ENCODE results near the gene ALG2.
"Not testable (repeated sequence)": the region's sequence is repeated elsewhere in the genome, so short reads cannot be mapped to it uniquely, and the experiment has no call there.

Gene ALG2

DNA sequence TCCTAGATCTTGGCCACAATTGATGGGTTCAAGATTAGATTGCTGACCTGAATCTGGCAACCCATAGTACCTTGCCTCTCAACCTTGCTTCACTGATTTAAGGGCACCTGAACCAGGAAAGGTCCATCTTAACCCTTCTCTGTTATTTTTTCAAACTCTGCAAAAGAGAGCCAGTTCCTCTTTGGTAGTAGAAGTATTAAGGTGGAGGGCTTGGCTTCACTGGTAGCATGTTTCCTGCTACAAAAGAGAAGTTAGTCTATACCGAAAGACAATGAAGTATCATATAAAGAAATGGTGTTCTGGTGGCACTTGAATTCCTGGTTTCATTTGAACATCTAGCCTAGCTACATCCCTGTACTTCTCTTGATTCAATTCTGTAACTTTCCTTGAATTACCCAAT lies 8.5 kb downstream of the ALG2 start:
- TF ChIP-seq, protein P1, sequence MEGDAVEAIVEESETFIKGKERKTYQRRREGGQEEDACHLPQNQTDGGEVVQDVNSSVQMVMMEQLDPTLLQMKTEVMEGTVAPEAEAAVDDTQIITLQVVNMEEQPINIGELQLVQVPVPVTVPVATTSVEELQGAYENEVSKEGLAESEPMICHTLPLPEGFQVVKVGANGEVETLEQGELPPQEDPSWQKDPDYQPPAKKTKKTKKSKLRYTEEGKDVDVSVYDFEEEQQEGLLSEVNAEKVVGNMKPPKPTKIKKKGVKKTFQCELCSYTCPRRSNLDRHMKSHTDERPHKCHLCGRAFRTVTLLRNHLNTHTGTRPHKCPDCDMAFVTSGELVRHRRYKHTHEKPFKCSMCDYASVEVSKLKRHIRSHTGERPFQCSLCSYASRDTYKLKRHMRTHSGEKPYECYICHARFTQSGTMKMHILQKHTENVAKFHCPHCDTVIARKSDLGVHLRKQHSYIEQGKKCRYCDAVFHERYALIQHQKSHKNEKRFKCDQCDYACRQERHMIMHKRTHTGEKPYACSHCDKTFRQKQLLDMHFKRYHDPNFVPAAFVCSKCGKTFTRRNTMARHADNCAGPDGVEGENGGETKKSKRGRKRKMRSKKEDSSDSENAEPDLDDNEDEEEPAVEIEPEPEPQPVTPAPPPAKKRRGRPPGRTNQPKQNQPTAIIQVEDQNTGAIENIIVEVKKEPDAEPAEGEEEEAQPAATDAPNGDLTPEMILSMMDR (IDR thresholded peaks at IDR 0.05; ENCODE audit: low read length, missing control alignments): no peak
- DNase-seq (ENCODE audit: low read depth): no peak
- no peak overlapping the region for H3K4me3 ChIP-seq (replicated peaks; ENCODE audit: low read depth, low read length)

DNA sequence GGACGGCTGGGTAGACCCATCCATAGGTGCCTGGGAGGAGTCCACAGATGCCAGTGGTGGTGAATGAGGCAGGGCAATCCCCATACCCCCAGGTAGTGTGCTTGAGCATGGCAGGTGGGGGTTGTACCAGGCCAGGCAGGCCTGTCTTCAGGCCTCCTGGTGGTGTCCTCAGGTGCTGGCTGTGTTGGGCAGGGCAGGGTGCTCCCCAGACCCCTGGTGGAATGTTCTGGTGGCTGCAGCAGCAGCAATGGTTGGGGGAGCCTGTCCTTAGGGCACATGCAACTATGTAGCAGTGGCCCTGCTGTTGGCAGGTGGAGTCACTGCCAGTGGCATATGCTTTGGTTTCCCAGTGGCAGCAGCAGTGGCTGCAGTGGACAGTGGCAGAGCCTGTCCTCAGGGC lies 10.0 kb downstream of the ALG2 start:
- no peak overlapping the region for H3K4me3 ChIP-seq (replicated peaks; ENCODE audit: low read depth, low read length)
- TF ChIP-seq, protein P1 (IDR thresholded peaks at IDR 0.05; ENCODE audit: low read length, missing control alignments): no peak
- no peak for DNase-seq (ENCODE audit: low read depth)

DNA sequence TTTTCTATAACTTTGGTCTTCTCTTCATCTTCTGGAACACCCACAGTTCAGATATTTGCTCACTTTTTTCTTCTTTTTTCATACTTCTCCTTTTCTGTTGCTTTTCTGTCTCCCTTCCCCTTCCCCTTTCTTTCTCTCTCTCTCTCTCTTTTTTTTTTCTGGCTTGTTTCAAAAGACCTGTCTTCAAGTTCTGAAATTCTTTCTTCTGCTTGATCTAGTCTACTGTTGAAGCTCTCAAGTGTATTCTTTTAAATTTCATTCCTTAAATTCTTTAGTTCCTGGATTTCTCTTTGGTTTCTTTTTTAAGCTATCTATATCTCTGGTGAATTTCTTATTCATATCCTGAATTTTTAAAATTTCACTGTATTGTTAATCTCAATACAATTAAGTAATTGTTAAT lies 11.2 kb downstream of the ALG2 start:
- no peak for DNase-seq (ENCODE audit: low read depth)
- TF ChIP-seq, protein P1 (IDR thresholded peaks at IDR 0.05; ENCODE audit: low read length, missing control alignments): no peak
- H3K4me3 ChIP-seq (replicated peaks; ENCODE audit: low read depth, low read length): no peak overlapping the region

DNA sequence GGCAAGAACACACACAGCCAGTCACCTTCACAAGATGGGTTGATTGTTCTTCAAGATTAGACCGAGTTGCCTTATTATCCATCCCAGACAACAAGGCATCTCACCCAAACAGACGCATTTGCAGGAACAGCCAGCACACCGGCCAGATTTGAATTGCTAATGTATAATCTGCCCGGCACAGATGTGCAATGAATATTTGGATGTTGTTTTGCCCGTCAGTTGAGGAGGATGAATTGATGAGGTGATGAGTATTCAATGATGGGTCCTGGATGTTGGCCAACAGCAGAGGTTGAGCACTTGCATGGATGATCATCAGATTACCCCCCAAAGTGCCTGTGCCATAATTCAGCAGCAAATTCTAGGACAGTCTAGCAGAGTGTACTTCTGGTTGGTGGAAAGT lies 20.1 kb downstream of the ALG2 start:
- TF ChIP-seq, protein P1 (IDR thresholded peaks at IDR 0.05; ENCODE audit: low read length, missing control alignments): no peak
- DNase-seq (ENCODE audit: low read depth): no peak
- no peak overlapping the region for H3K4me3 ChIP-seq (replicated peaks; ENCODE audit: low read depth, low read length)

DNA sequence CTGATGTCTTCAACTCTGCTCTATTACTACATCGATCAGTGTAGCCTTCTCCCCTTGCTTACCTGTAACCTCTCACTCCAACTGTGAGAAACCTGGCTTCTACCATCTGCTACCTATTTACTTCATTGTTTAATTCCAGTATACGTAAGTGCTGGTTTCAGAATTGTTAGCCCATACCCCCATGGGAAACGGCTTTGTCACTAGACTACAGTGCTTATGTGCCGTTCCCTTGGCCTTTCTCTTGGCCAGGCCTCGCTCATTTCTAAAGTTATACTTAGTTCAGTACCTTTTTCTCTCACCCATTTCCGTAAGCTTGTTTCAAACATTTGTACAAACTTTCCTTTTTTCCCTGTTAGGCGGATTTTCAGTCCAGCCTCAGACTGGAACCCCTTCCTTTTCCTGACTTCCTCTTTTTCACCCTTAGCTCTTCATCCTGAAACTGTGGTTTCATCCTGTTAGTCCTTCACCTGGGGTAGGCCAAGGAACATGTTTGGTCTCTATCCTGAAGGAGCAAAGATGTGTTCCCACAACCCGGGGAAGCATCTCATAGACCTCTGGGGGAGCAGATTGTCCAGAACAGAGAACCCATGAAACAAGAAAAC lies 21.7 kb downstream of the ALG2 start:
- no peak for DNase-seq (ENCODE audit: low read depth)
- no peak overlapping the region for H3K4me3 ChIP-seq (replicated peaks; ENCODE audit: low read depth, low read length)
- TF ChIP-seq, protein P1 (IDR thresholded peaks at IDR 0.05; ENCODE audit: low read length, missing control alignments): no peak

DNA sequence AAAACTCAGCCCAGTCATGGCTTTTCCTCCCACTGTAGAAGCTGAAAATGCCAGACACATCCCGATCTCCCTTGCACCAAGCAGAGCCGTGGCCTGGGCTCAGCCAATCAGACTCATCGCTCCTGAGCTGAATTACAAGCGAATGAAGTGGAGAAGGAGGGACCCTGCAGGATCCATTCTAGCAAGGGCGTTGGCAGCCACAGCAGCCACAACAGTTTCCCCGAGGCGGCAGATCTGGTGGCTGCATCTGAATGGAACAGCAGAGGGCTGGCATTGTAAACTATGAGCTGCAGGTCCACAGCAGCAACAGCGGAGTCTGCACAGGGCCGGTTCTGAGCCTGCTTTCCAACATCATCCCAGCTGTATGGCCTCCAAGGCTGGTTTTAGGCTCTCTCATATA lies 23.8 kb downstream of the ALG2 start:
- TF ChIP-seq, protein P1 (IDR thresholded peaks at IDR 0.05; ENCODE audit: low read length, missing control alignments): no peak
- no peak overlapping the region for H3K4me3 ChIP-seq (replicated peaks; ENCODE audit: low read depth, low read length)
- DNase-seq (ENCODE audit: low read depth): no peak

DNA sequence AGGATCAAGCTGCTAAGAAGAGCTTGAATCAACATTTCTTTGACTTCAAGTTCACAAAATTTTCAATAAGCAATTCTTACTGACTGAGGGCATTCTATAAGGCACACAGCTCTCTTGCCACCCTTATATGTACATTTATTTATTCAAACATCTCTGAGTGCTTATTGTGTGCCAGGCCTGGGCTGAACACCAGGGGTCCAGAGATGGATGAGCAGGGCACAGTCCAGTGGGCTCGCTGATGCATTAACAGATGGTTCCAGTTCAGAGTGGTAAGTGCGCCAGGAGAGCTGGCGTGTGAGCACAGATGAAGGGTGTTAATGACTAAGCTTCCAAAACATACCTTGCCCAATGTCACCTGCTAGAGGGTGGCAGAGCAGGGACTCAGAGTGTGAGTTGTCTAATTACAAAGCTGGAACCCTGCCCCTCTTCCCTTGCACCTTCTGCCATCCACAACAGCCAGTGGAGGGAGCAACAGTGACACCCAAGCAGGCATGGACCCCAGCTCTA lies 24.6 kb downstream of the ALG2 start:
- TF ChIP-seq, protein P1 (IDR thresholded peaks at IDR 0.05; ENCODE audit: low read length, missing control alignments): no peak
- H3K4me3 ChIP-seq (replicated peaks; ENCODE audit: low read depth, low read length): no peak overlapping the region
- DNase-seq (ENCODE audit: low read depth): no peak

DNA sequence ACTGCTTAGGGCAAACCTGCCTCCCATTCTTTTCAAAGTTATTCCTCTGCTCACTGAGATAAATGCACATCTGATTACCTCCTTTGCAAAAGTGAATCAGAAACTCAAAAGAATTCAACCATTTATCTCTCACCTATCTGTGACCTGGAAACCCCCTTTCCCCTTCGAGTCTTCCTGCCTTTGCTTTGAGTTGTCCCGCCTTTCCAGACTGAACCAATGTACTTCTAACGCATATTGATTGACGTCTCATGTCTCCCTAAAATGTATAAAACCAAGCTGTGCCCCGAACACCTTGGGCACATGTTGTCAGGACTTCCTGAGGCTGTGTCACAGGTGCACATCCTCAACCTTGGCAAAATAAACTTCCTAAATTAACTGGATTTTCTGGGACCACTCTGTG lies 25.3 kb downstream of the ALG2 start:
- not testable (repeated sequence) for DNase-seq (ENCODE audit: low read depth); H3K4me3 ChIP-seq (replicated peaks; ENCODE audit: low read depth, low read length)
